Astrocyte (in vitro differentiated cells and primary cell): Measurements from ENCODE around the gene ITGA3. TPM values are rescaled to one million over a fixed set of nuclear protein-coding genes. Genes with fewer than 3 reads are reported as not detected.

Source experiments
- DNase-seq: peaks from one replicate; pipeline ENCODE4 v3.0.0-alpha.2; 2010; ENCODE audit warnings: low read depth
- FAIRE-seq: peaks from 2 replicates; lab custom pipeline; 2011; peaks lifted over from hg19 to GRCh38; lab: Jason Lieb, UNC
- H2AFZ ChIP-seq: 2 replicates; pipeline ENCODE4 v1.6.0; 2012; ENCODE audit warnings: low read depth, low read length, inconsistent platforms
- H3K27ac ChIP-seq: 2 replicates; pipeline ENCODE4 v1.5.1; 2011; ENCODE audit warnings: low read depth, low read length, inconsistent platforms
- H3K27me3 ChIP-seq: 2 replicates; pipeline ENCODE4 v1.6.0; 2011; ENCODE audit warnings: low read length, inconsistent platforms; ENCODE audit not compliant: insufficient read depth
- H3K36me3 ChIP-seq: 2 replicates; pipeline ENCODE4 v1.5.1; 2011; ENCODE audit warnings: low read length, inconsistent platforms; ENCODE audit not compliant: insufficient read depth
- H3K4me1 ChIP-seq: 2 replicates; pipeline ENCODE4 v1.5.1; 2011; ENCODE audit warnings: low read length, inconsistent platforms; ENCODE audit not compliant: insufficient read depth
- H3K4me2 ChIP-seq: 2 replicates; pipeline ENCODE4 v1.6.0; 2012; ENCODE audit warnings: low read length, inconsistent platforms
- H3K4me3 ChIP-seq: 2 replicates; pipeline ENCODE4 v1.5.1; 2011; ENCODE audit warnings: low read depth, mild to moderate bottlenecking, low read length, inconsistent platforms; ENCODE audit not compliant: insufficient read depth
- H3K79me2 ChIP-seq: 2 replicates; pipeline ENCODE4 v1.6.0; 2012; ENCODE audit warnings: mild to moderate bottlenecking, low read length, inconsistent platforms; ENCODE audit not compliant: insufficient read depth
- H3K9ac ChIP-seq: 2 replicates; pipeline ENCODE4 v1.6.0; 2012; ENCODE audit warnings: mild to moderate bottlenecking, low read length, inconsistent platforms
- H3K9me3 ChIP-seq: 2 replicates; pipeline ENCODE4 v1.5.1; 2012; ENCODE audit warnings: low read depth, mild to moderate bottlenecking, low read length, inconsistent platforms; ENCODE audit not compliant: insufficient read depth
- H4K20me1 ChIP-seq: 2 replicates; pipeline ENCODE4 v1.6.0; 2012; ENCODE audit warnings: low read length, inconsistent platforms; ENCODE audit not compliant: insufficient read depth
- H3K27ac Mint-ChIP-seq: one replicate; pipeline ENCODE4 v1.8.0; 2021; ENCODE audit warnings: mild to moderate bottlenecking, mixed read lengths; ENCODE audit not compliant: unreplicated experiment
- H3K27me3 Mint-ChIP-seq: one replicate; pipeline ENCODE4 v1.8.0; 2021; ENCODE audit warnings: low read depth, mixed read lengths; ENCODE audit not compliant: unreplicated experiment
- H3K36me3 Mint-ChIP-seq: one replicate; pipeline ENCODE4 v1.8.0; 2021; ENCODE audit warnings: low read depth, mixed read lengths; ENCODE audit not compliant: unreplicated experiment
- H3K4me1 Mint-ChIP-seq: one replicate; pipeline ENCODE4 v1.8.0; 2021; ENCODE audit warnings: low read depth, mixed read lengths; ENCODE audit not compliant: unreplicated experiment
- H3K4me3 Mint-ChIP-seq: one replicate; pipeline ENCODE4 v1.8.0; 2021; ENCODE audit warnings: mild to moderate bottlenecking, moderate library complexity, mixed read lengths; ENCODE audit not compliant: unreplicated experiment
- H3K9me3 Mint-ChIP-seq: one replicate; pipeline ENCODE4 v1.8.0; 2021; ENCODE audit warnings: mild to moderate bottlenecking, mixed read lengths; ENCODE audit not compliant: unreplicated experiment
- EZH2 ChIP-seq: IDR thresholded peaks from 2 replicates; pipeline ENCODE4 v1.6.1; 2012; ENCODE audit warnings: mild to moderate bottlenecking, low read length, inconsistent platforms; ENCODE audit not compliant: insufficient read depth
- total RNA-seq: library from RNA; stranded (reverse); gene quantifications from 2 replicates; pipeline ENCODE4 v1.2.1, GENCODE V29; 2021
- TF ChIP-seq, protein P1 (sequence below): IDR thresholded peaks from 2 replicates; pipeline ENCODE4 v1.5.1; 2011; ENCODE audit warnings: low read depth, mild to moderate bottlenecking, inconsistent platforms, low read length, moderate library complexity; ENCODE audit not compliant: insufficient read depth

The ITGA3 gene
- total RNA-seq, 1 donor from 2014 or later, result 319 TPM

DNA sequence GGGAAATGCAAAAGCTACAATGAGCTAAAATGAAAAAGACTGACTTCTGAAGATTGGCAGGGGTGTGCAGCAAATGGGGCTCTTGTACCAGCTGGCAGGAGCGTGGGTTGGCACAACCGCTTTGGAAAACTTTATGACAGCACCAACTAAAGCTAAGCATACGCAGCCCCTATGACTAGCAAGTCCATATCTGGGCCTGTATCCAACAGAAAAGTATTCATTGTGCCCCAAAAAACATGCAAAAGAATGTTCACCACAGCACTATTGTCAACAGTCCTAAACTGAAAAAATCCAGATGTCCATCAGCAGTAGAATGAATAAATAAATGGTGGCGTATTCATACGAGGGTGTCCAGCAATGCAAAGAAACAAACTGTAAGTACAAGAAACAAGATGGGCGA lies 22.6 kb upstream of the ITGA3 start:
- Histone ChIP-seq H3K9ac (no peak overlapping the region), H2AFZ (no peak overlapping the region), H3K36me3 (no peaks in the 10 kb centered on the region), H3K4me3 (no peak overlapping the region), H3K27ac (no peak overlapping the region), H3K79me2 (no peaks in the 10 kb centered on the region), H3K9me3 (no peaks in the 10 kb centered on the region), H3K4me1 (peaks cover 29% of the 10 kb centered on the region), H4K20me1 (no peaks in the 10 kb centered on the region), H3K4me2 (peak overlapping the region; percentile 61), H3K27me3 (no peaks in the 10 kb centered on the region)
- TF ChIP-seq EZH2, result no peak
- TF ChIP-seq, protein P1, sequence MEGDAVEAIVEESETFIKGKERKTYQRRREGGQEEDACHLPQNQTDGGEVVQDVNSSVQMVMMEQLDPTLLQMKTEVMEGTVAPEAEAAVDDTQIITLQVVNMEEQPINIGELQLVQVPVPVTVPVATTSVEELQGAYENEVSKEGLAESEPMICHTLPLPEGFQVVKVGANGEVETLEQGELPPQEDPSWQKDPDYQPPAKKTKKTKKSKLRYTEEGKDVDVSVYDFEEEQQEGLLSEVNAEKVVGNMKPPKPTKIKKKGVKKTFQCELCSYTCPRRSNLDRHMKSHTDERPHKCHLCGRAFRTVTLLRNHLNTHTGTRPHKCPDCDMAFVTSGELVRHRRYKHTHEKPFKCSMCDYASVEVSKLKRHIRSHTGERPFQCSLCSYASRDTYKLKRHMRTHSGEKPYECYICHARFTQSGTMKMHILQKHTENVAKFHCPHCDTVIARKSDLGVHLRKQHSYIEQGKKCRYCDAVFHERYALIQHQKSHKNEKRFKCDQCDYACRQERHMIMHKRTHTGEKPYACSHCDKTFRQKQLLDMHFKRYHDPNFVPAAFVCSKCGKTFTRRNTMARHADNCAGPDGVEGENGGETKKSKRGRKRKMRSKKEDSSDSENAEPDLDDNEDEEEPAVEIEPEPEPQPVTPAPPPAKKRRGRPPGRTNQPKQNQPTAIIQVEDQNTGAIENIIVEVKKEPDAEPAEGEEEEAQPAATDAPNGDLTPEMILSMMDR, result no peak
- no peaks in the 10 kb centered on the region for H3K9me3 Mint-ChIP-seq
- DNase-seq, result peak; percentile 58
- FAIRE-seq, result peak; percentile 20
- peaks cover 7% of the 10 kb centered on the region for H3K27me3 Mint-ChIP-seq
- H3K4me3 Mint-ChIP-seq, result no peak overlapping the region
- no peaks in the 10 kb centered on the region for H3K36me3 Mint-ChIP-seq
- peaks cover 27% of the 10 kb centered on the region for H3K4me1 Mint-ChIP-seq
- H3K27ac Mint-ChIP-seq, result no peak overlapping the region

DNA sequence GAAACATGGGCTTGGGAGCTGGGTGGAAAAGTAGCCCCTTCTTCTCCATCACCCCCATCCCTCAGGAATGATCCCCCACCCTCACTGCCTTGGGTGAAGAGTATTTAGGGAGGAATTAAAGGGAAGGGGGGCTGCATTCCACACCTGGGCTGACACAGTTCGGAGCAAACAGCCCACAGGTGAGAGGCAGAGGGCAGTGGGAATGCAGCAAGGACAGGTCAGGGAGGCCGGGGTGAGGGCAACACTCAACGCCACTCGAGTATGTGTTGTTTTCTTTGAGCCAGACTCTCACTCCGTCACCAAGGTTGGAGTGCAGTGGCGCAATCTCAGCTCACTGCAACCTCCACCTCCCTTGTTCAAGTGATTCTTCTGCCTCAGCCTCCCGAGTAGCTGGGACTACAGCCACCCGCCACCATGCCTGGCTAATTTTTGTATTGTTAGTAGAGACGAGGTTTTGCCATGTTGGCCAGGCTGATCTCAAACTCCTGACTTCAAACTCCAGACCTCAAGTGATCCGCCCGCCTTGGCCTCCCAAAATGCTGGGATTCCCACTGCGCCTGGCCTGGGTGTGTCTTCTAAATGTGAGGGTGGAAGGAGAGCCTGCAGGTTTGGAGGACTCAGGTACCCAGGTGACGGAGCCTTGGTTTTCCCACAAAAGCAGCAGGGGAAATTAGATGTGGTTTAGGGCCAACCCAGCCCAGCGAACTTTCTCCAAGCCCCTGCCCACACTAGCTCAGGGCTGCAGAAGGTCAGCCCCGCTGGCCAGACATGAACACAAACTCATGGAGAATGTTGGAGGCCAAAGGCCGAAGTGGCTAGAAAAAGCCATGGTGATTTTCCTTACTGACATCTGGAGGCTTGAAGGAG lies 21.2 kb upstream of the ITGA3 start:
- no peak for FAIRE-seq
- peaks cover 17% of the 10 kb centered on the region for H3K4me1 Mint-ChIP-seq

More for the DNA sequence above, 21.2 kb upstream of the ITGA3 start:
- Histone ChIP-seq H3K4me2 (no peak overlapping the region), H3K4me3 (no peak overlapping the region), H3K79me2 (no peaks in the 10 kb centered on the region), H3K27me3 (no peaks in the 10 kb centered on the region), H3K27ac (no peak overlapping the region), H3K9ac (no peak overlapping the region), H4K20me1 (no peaks in the 10 kb centered on the region), H2AFZ (no peak overlapping the region), H3K4me1 (peaks cover 22% of the 10 kb centered on the region), H3K36me3 (no peaks in the 10 kb centered on the region), H3K9me3 (no peaks in the 10 kb centered on the region)
- H3K9me3 Mint-ChIP-seq, result no peaks in the 10 kb centered on the region
- no peak overlapping the region for H3K27ac Mint-ChIP-seq
- TF ChIP-seq EZH2, result no peak
- TF ChIP-seq, protein P1, result no peak
- no peak overlapping the region for H3K4me3 Mint-ChIP-seq
- DNase-seq, result no peak
- no peaks in the 10 kb centered on the region for H3K36me3 Mint-ChIP-seq
- peaks cover 8% of the 10 kb centered on the region for H3K27me3 Mint-ChIP-seq
